ENCODE measurements around the gene THRB.

Gene THRB

GRCh38 chr3:24498796-24499195, 4.1 kb upstream of the THRB start:
- H3K4me2 ChIP-seq (ENCODE audit: low read length) = no peak overlapping the region
- no peak overlapping the region for H2BK15ac ChIP-seq (replicated peaks; ENCODE audit: low read depth)
- no peaks in the 10 kb centered on the region for H3K27me3 ChIP-seq (ENCODE audit: insufficient read depth, low read length, poor library complexity)
- H3K56ac ChIP-seq (ENCODE audit: low read length) = no peak overlapping the region
- H2BK120ac ChIP-seq (ENCODE audit: low read depth, low read length) = no peak overlapping the region
- H4K8ac ChIP-seq (ENCODE audit: low read depth, low read length) = no peak overlapping the region
- H3K4ac ChIP-seq (ENCODE audit: low read depth, low read length) = no peak overlapping the region
- no peak for DNase-seq
- H4K5ac ChIP-seq (ENCODE audit: low read length) = no peak overlapping the region
- no peaks in the 10 kb centered on the region for H3K79me1 ChIP-seq (ENCODE audit: low read length)
- no peak overlapping the region for H2BK5ac ChIP-seq (ENCODE audit: low read length)
- H3K79me2 ChIP-seq (ENCODE audit: control insufficient read depth, insufficient read depth, low read length) = no peaks in the 10 kb centered on the region
- H3K18ac ChIP-seq (ENCODE audit: low read length) = no peak overlapping the region
- no peak overlapping the region for H2AK5ac ChIP-seq (ENCODE audit: low read length)
- H3K9ac ChIP-seq (ENCODE audit: low read length) = no peak overlapping the region
- no peak overlapping the region for H3K4me3 ChIP-seq (ENCODE audit: low read length)
- H3K36me3 ChIP-seq (ENCODE audit: control insufficient read depth, insufficient read depth, low read length) = no peaks in the 10 kb centered on the region
- H3K23ac ChIP-seq (ENCODE audit: low read length) = no peak overlapping the region
- WGBS (ENCODE audit: extremely low coverage, insufficient coverage, low lambda C conversion rate) = no CpG with 5 or more reads among the region's 2 CpGs
- peaks cover 2% of the 10 kb centered on the region for H3K4me1 ChIP-seq (ENCODE audit: control insufficient read depth, low read depth, low read length)
- H3K27ac ChIP-seq (ENCODE audit: low read depth, low read length) = no peak overlapping the region

DNA sequence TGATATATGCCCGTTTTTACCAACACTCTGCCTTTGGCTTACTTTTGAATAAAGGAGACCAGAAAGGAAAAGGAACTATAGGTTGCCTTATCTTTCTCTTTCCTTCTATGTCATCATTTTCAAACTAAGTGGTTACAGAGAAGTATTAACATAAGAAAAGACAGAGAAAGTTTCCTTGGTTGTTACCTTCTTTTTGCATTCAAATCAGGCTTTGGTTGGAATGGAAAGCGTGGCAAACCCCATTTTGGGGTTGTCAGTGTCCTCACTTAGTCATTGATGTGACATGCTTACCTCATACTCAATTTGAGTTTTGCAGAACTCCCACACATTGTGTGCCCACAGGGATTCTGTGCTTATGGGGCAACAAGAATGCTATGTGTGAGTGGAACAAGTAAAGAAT, 3.7 kb upstream of the THRB start:
- no peaks in the 10 kb centered on the region for H3K27me3 ChIP-seq (ENCODE audit: insufficient read depth, low read length, poor library complexity)
- H3K27ac ChIP-seq (ENCODE audit: low read depth, low read length) = no peak overlapping the region
- H3K36me3 ChIP-seq (ENCODE audit: control insufficient read depth, insufficient read depth, low read length) = no peaks in the 10 kb centered on the region
- no peak overlapping the region for H4K5ac ChIP-seq (ENCODE audit: low read length)
- H4K8ac ChIP-seq (ENCODE audit: low read depth, low read length) = no peak overlapping the region
- peak; percentile 39 for DNase-seq
- H3K18ac ChIP-seq (ENCODE audit: low read length) = no peak overlapping the region
- H3K4me2 ChIP-seq (ENCODE audit: low read length) = no peak overlapping the region
- H3K56ac ChIP-seq (ENCODE audit: low read length) = no peak overlapping the region
- no peak overlapping the region for H2BK120ac ChIP-seq (ENCODE audit: low read depth, low read length)
- H3K79me2 ChIP-seq (ENCODE audit: control insufficient read depth, insufficient read depth, low read length) = no peaks in the 10 kb centered on the region
- H3K4ac ChIP-seq (ENCODE audit: low read depth, low read length) = no peak overlapping the region
- H3K9ac ChIP-seq (ENCODE audit: low read length) = no peak overlapping the region
- peaks cover 2% of the 10 kb centered on the region for H3K4me1 ChIP-seq (ENCODE audit: control insufficient read depth, low read depth, low read length)
- H2AK5ac ChIP-seq (ENCODE audit: low read length) = no peak overlapping the region
- H2BK15ac ChIP-seq (replicated peaks; ENCODE audit: low read depth) = no peak overlapping the region
- no peak overlapping the region for H3K23ac ChIP-seq (ENCODE audit: low read length)
- H3K4me3 ChIP-seq (ENCODE audit: low read length) = no peak overlapping the region
- H3K79me1 ChIP-seq (ENCODE audit: low read length) = no peaks in the 10 kb centered on the region
- no peak overlapping the region for H2BK5ac ChIP-seq (ENCODE audit: low read length)
- WGBS (ENCODE audit: extremely low coverage, insufficient coverage, low lambda C conversion rate) = no CpG with 5 or more reads among the region's 2 CpGs

- H2AK5ac ChIP-seq (ENCODE audit: low read length) = no peak overlapping the region
- no peak overlapping the region for H3K23ac ChIP-seq (ENCODE audit: low read length)
- DNase-seq = no peak
- H3K56ac ChIP-seq (ENCODE audit: low read length) = no peak overlapping the region
- no peak overlapping the region for H3K27ac ChIP-seq (ENCODE audit: low read depth, low read length)
- no peak overlapping the region for H4K5ac ChIP-seq (ENCODE audit: low read length)
- no peak overlapping the region for H3K4me2 ChIP-seq (ENCODE audit: low read length)
- H3K79me1 ChIP-seq (ENCODE audit: low read length) = no peaks in the 10 kb centered on the region
- no peak overlapping the region for H3K9ac ChIP-seq (ENCODE audit: low read length)
- no peak overlapping the region for H3K4me3 ChIP-seq (ENCODE audit: low read length)
- H3K18ac ChIP-seq (ENCODE audit: low read length) = no peak overlapping the region
- peaks cover 1% of the 10 kb centered on the region for H3K27me3 ChIP-seq (ENCODE audit: insufficient read depth, low read length, poor library complexity)
- H3K79me2 ChIP-seq (ENCODE audit: control insufficient read depth, insufficient read depth, low read length) = no peaks in the 10 kb centered on the region
- 100% methylated on average over 2 of the region's 2 CpGs for WGBS (ENCODE audit: extremely low coverage, insufficient coverage, low lambda C conversion rate)
- H2BK5ac ChIP-seq (ENCODE audit: low read length) = no peak overlapping the region
- H3K36me3 ChIP-seq (ENCODE audit: control insufficient read depth, insufficient read depth, low read length) = no peaks in the 10 kb centered on the region
- no peak overlapping the region for H2BK120ac ChIP-seq (ENCODE audit: low read depth, low read length)
- no peak overlapping the region for H3K4ac ChIP-seq (ENCODE audit: low read depth, low read length)
- H3K4me1 ChIP-seq (ENCODE audit: control insufficient read depth, low read depth, low read length) = peaks cover 2% of the 10 kb centered on the region
- H2BK15ac ChIP-seq (replicated peaks; ENCODE audit: low read depth) = no peak overlapping the region
- no peak overlapping the region for H4K8ac ChIP-seq (ENCODE audit: low read depth, low read length)
Measured at GRCh38 chr3:24497942-24498341, 3.3 kb upstream of the THRB start.

DNA sequence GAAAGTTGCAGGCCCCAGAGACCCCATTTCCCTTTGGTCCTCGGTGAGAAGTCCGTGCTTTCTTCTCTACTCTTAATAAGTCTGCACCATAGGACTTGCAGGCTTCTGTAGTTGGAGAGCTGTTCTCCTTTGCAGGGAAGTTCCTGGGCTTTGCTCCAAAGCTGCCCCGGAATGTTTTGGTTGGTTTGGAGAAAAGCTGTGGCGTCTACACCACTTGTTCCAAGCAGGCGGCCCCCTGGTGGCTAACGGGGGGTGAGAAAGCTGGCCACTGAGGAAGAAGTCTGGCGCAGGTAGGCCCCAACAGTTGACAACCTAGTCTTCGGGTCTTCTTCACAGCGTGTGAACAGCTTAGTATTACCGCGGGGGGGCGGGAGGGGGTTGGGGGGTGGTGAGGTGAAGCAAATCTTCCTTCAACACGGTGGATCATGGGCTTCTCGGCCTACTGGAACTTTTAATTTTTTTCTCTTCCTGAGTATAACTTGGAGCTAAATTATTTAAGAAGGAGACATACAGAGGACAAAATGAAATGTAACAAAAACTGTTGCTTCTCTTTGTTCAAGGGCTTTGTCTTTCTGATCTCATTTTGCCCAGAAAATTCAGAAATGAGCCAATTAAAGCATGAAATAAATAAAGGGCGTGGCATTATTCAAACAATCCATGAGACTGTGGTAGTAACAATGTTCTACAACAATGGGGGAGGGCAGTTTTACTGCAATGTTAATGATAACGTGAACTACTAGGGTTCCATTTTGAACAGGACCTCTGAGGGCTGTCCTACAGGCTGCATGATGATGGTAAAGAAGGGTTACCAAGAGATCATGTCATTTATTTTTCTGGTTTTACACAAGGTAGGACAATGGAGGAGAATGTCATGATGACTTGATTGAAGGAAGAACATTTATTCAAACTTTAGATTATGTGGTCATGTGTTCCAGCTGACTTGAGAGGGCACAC, 2.2 kb upstream of the THRB start:
- peaks cover 2% of the 10 kb centered on the region for H3K4me1 ChIP-seq (ENCODE audit: control insufficient read depth, low read depth, low read length)
- H3K23ac ChIP-seq (ENCODE audit: low read length) = no peak overlapping the region
- no peak overlapping the region for H3K27ac ChIP-seq (ENCODE audit: low read depth, low read length)
- no peak overlapping the region for H2BK5ac ChIP-seq (ENCODE audit: low read length)
- H3K79me1 ChIP-seq (ENCODE audit: low read length) = no peaks in the 10 kb centered on the region
- H3K56ac ChIP-seq (ENCODE audit: low read length) = no peak overlapping the region
- H3K9ac ChIP-seq (ENCODE audit: low read length) = no peak overlapping the region
- no peak overlapping the region for H2BK15ac ChIP-seq (replicated peaks; ENCODE audit: low read depth)
- no peak overlapping the region for H2AK5ac ChIP-seq (ENCODE audit: low read length)
- peaks cover 2% of the 10 kb centered on the region for H3K27me3 ChIP-seq (ENCODE audit: insufficient read depth, low read length, poor library complexity)
- H3K18ac ChIP-seq (ENCODE audit: low read length) = peak overlapping the region; percentile 47
- H3K79me2 ChIP-seq (ENCODE audit: control insufficient read depth, insufficient read depth, low read length) = no peaks in the 10 kb centered on the region
- WGBS (ENCODE audit: extremely low coverage, insufficient coverage, low lambda C conversion rate) = no CpG with 5 or more reads among the region's 16 CpGs
- no peak overlapping the region for H4K5ac ChIP-seq (ENCODE audit: low read length)
- H3K36me3 ChIP-seq (ENCODE audit: control insufficient read depth, insufficient read depth, low read length) = no peaks in the 10 kb centered on the region
- H2BK120ac ChIP-seq (ENCODE audit: low read depth, low read length) = no peak overlapping the region
- H3K4me2 ChIP-seq (ENCODE audit: low read length) = no peak overlapping the region
- H3K4me3 ChIP-seq (ENCODE audit: low read length) = no peak overlapping the region
- no peak overlapping the region for H3K4ac ChIP-seq (ENCODE audit: low read depth, low read length)
- DNase-seq = peak; percentile 90
- H4K8ac ChIP-seq (ENCODE audit: low read depth, low read length) = peak overlapping the region; percentile 30

- Histone ChIP-seq H3K27ac (ENCODE audit: low read depth, low read length) (no peak overlapping the region), H3K27me3 (ENCODE audit: insufficient read depth, low read length, poor library complexity) (peaks cover 2% of the 10 kb centered on the region)
- peak; percentile 76 for DNase-seq
Measured at GRCh38 chr3:24495326-24495994, 810 bp upstream of the THRB start.

More at GRCh38 chr3:24495326-24495994, 810 bp upstream of the THRB start:
- no peak overlapping the region for H4K5ac ChIP-seq (ENCODE audit: low read length)
- H3K23ac ChIP-seq (ENCODE audit: low read length) = no peak overlapping the region
- H2AK5ac ChIP-seq (ENCODE audit: low read length) = no peak overlapping the region
- H3K79me2 ChIP-seq (ENCODE audit: control insufficient read depth, insufficient read depth, low read length) = no peaks in the 10 kb centered on the region
- H3K9ac ChIP-seq (ENCODE audit: low read length) = peak overlapping the region; percentile 73
- peak overlapping the region; percentile 47 for H3K4me3 ChIP-seq (ENCODE audit: low read length)
- H3K79me1 ChIP-seq (ENCODE audit: low read length) = no peaks in the 10 kb centered on the region
- peak overlapping the region; percentile 80 for H3K56ac ChIP-seq (ENCODE audit: low read length)
- WGBS (ENCODE audit: extremely low coverage, insufficient coverage, low lambda C conversion rate) = no CpG with 5 or more reads among the region's 63 CpGs
- no peaks in the 10 kb centered on the region for H3K36me3 ChIP-seq (ENCODE audit: control insufficient read depth, insufficient read depth, low read length)
- H3K4me2 ChIP-seq (ENCODE audit: low read length) = peak overlapping the region; percentile 94
- no peak overlapping the region for H3K4ac ChIP-seq (ENCODE audit: low read depth, low read length)
- H4K8ac ChIP-seq (ENCODE audit: low read depth, low read length) = no peak overlapping the region
- no peak overlapping the region for H2BK5ac ChIP-seq (ENCODE audit: low read length)
- H3K18ac ChIP-seq (ENCODE audit: low read length) = no peak overlapping the region
- H3K4me1 ChIP-seq (ENCODE audit: control insufficient read depth, low read depth, low read length) = peaks cover 2% of the 10 kb centered on the region
- no peak overlapping the region for H2BK120ac ChIP-seq (ENCODE audit: low read depth, low read length)
- H2BK15ac ChIP-seq (replicated peaks; ENCODE audit: low read depth) = no peak overlapping the region
